ENCODE measurements around the gene LILRB2. TPM values are rescaled to one million over a fixed set of nuclear protein-coding genes. Genes with fewer than 3 reads are reported as not detected.

The LILRB2 gene
- total and polyA plus RNA-seq, 8 donors: 0.87 to 2.2 (median 1.2) TPM; not detected in 1

Small RNAs within 50 kb of the gene (small RNA-seq; reads per million reads assigned to genes)
- 0 reads per million in 4 donors for gene AC245884.12
- gene MIR4752: 0 reads per million in 4 donors
- 0 reads per million in 4 donors for gene RNU6-1307P

Other genes starting within 250 kb of the LILRB2 start
- not detected for gene VSTM1, start 217.2 kb downstream of the LILRB2 start, total RNA-seq
- gene VSTM1, start 217.2 kb downstream of the LILRB2 start, polyA plus RNA-seq: not detected
- gene TARM1, start 199.7 kb downstream of the LILRB2 start, total RNA-seq: not detected
- gene TARM1, start 199.7 kb downstream of the LILRB2 start, polyA plus RNA-seq: not detected
- gene OSCAR, start 180.3 kb downstream of the LILRB2 start, total RNA-seq: 1 to 10 TPM in 1 of 5 donors, under 1 TPM in 1, not detected in 3; 0.45 to 2.6 TPM
- under 1 TPM in 2 of 3 donors, not detected in 1; 0.81 to 0.95 TPM for gene OSCAR, start 180.3 kb downstream of the LILRB2 start, polyA plus RNA-seq
- 100 to 1,000 TPM in 1 of 5 donors, 10 to 100 TPM in 1, 1 to 10 TPM in 2, not detected in 1; 7.0 to 401 (median 16.2) TPM for gene NDUFA3, start 178.3 kb downstream of the LILRB2 start, total RNA-seq
- gene NDUFA3, start 178.3 kb downstream of the LILRB2 start, polyA plus RNA-seq: 100 to 1,000 TPM; 253 to 356 (median 281) TPM
- gene TFPT, start 165.5 kb downstream of the LILRB2 start, total RNA-seq: 10 to 100 TPM in 1 of 5 donors, 1 to 10 TPM in 2, under 1 TPM in 1, not detected in 1; 0.45 to 10.9 (median 4.8) TPM
- 10 to 100 TPM; 22.9 to 31.8 (median 23.1) TPM for gene TFPT, start 165.5 kb downstream of the LILRB2 start, polyA plus RNA-seq
- gene PRPF31, start 165.4 kb downstream of the LILRB2 start, total RNA-seq: 10 to 100 TPM; 22.8 to 98.2 (median 27.8) TPM
- gene PRPF31, start 165.4 kb downstream of the LILRB2 start, polyA plus RNA-seq: 10 to 100 TPM; 46.3 to 53.1 (median 46.3) TPM
- 100 to 1,000 TPM in 1 of 5 donors, 10 to 100 TPM in 4; 11.2 to 100 (median 36.2) TPM for gene CNOT3, start 143.3 kb downstream of the LILRB2 start, total RNA-seq
- gene CNOT3, start 143.3 kb downstream of the LILRB2 start, polyA plus RNA-seq: 10 to 100 TPM; 18.2 to 40.5 (median 22.3) TPM
- 10 to 100 TPM in 2 of 5 donors, 1 to 10 TPM in 1, not detected in 2; 4.2 to 35.6 (median 21.0) TPM for gene LENG1, start 121.4 kb downstream of the LILRB2 start, total RNA-seq
- 10 to 100 TPM in 1 of 3 donors, 1 to 10 TPM in 2; 8.2 to 12.0 (median 8.6) TPM for gene LENG1, start 121.4 kb downstream of the LILRB2 start, polyA plus RNA-seq
- 10 to 100 TPM; 28.0 to 99.5 (median 47.1) TPM for gene TMC4, start 108.0 kb downstream of the LILRB2 start, total RNA-seq
- gene TMC4, start 108.0 kb downstream of the LILRB2 start, polyA plus RNA-seq: 10 to 100 TPM; 33.4 to 49.8 (median 39.3) TPM
- gene MBOAT7, start 91.5 kb downstream of the LILRB2 start, total RNA-seq: 1,000 to 10,000 TPM in 1 of 5 donors, 100 to 1,000 TPM in 1, 10 to 100 TPM in 3; 22.0 to 1,215 (median 95.1) TPM
- gene MBOAT7, start 91.5 kb downstream of the LILRB2 start, polyA plus RNA-seq: 10 to 100 TPM; 14.1 to 20.6 (median 19.1) TPM
- 100 to 1,000 TPM in 1 of 5 donors, 10 to 100 TPM in 4; 25.5 to 147 (median 34.5) TPM for gene TSEN34, start 89.8 kb downstream of the LILRB2 start, total RNA-seq
- 10 to 100 TPM; 35.3 to 54.1 (median 45.1) TPM for gene TSEN34, start 89.8 kb downstream of the LILRB2 start, polyA plus RNA-seq
- gene RPS9, start 80.3 kb downstream of the LILRB2 start, total RNA-seq: 1,000 to 10,000 TPM in 4 of 5 donors, 100 to 1,000 TPM in 1; 634 to 2,012 (median 1,471) TPM
- gene RPS9, start 80.3 kb downstream of the LILRB2 start, polyA plus RNA-seq: 1,000 to 10,000 TPM; 4,159 to 5,346 (median 4,356) TPM
- 10 to 100 TPM in 1 of 5 donors, 1 to 10 TPM in 2, under 1 TPM in 1, not detected in 1; 0.89 to 74.7 (median 2.4) TPM for gene LILRB3, start 58.1 kb downstream of the LILRB2 start, total RNA-seq
- gene LILRB3, start 58.1 kb downstream of the LILRB2 start, polyA plus RNA-seq: 1 to 10 TPM; 1.7 to 3.0 (median 2.5) TPM
- gene LILRA6, start 38.3 kb downstream of the LILRB2 start, total RNA-seq: 1 to 10 TPM in 2 of 5 donors, under 1 TPM in 2, not detected in 1; 0.37 to 3.8 (median 1.4) TPM
- 1 to 10 TPM in 1 of 3 donors, under 1 TPM in 2; 0.20 to 1.8 (median 0.81) TPM for gene LILRA6, start 38.3 kb downstream of the LILRB2 start, polyA plus RNA-seq
- gene LILRB5, start 23.8 kb downstream of the LILRB2 start, total RNA-seq: 10 to 100 TPM in 1 of 5 donors, 1 to 10 TPM in 3, not detected in 1; 2.8 to 40.8 (median 5.0) TPM
- gene LILRB5, start 23.8 kb downstream of the LILRB2 start, polyA plus RNA-seq: 1 to 10 TPM in 2 of 3 donors, under 1 TPM in 1; 0.28 to 3.4 (median 3.0) TPM
- 1 to 10 TPM in 3 of 5 donors, not detected in 2; 2.6 to 8.5 (median 2.9) TPM for gene LILRA5, start 32.1 kb upstream of the LILRB2 start, total RNA-seq
- 1 to 10 TPM; 1.1 to 2.9 (median 1.2) TPM for gene LILRA5, start 32.1 kb upstream of the LILRB2 start, polyA plus RNA-seq
- not detected for gene LILRA4, start 58.1 kb upstream of the LILRB2 start, total RNA-seq
- not detected for gene LILRA4, start 58.1 kb upstream of the LILRB2 start, polyA plus RNA-seq
- gene LAIR1, start 83.8 kb upstream of the LILRB2 start, total RNA-seq: 1 to 10 TPM in 4 of 5 donors, under 1 TPM in 1; 0.87 to 9.1 (median 1.3) TPM
- 1 to 10 TPM; 4.1 to 6.1 (median 5.4) TPM for gene LAIR1, start 83.8 kb upstream of the LILRB2 start, polyA plus RNA-seq
- gene TTYH1, start 134.4 kb upstream of the LILRB2 start, total RNA-seq: 10 to 100 TPM in 1 of 5 donors, 1 to 10 TPM in 2, not detected in 2; 2.3 to 12.9 (median 7.0) TPM
- 1 to 10 TPM in 1 of 3 donors, under 1 TPM in 1, not detected in 1; 0.12 to 1.4 TPM for gene TTYH1, start 134.4 kb upstream of the LILRB2 start, polyA plus RNA-seq
- gene LENG8, start 168.1 kb upstream of the LILRB2 start, total RNA-seq: 100 to 1,000 TPM in 4 of 5 donors, 10 to 100 TPM in 1; 61.3 to 464 (median 222) TPM
- gene LENG8, start 168.1 kb upstream of the LILRB2 start, polyA plus RNA-seq: 10 to 100 TPM; 37.4 to 99.0 (median 89.0) TPM
- gene LENG9, start 182.7 kb upstream of the LILRB2 start, total RNA-seq: 10 to 100 TPM in 2 of 5 donors, 1 to 10 TPM in 3; 1.3 to 14.5 (median 3.5) TPM
- 1 to 10 TPM; 6.9 to 7.8 (median 7.3) TPM for gene LENG9, start 182.7 kb upstream of the LILRB2 start, polyA plus RNA-seq
- gene CDC42EP5, start 192.2 kb upstream of the LILRB2 start, total RNA-seq: 100 to 1,000 TPM in 1 of 5 donors, 10 to 100 TPM in 2, under 1 TPM in 1, not detected in 1; 0.89 to 699 (median 32.8) TPM
- 10 to 100 TPM; 24.8 to 48.6 (median 28.3) TPM for gene CDC42EP5, start 192.2 kb upstream of the LILRB2 start, polyA plus RNA-seq
- not detected for gene LAIR2, start 221.7 kb upstream of the LILRB2 start, total RNA-seq
- gene LAIR2, start 221.7 kb upstream of the LILRB2 start, polyA plus RNA-seq: under 1 TPM in 1 of 3 donors, not detected in 2; 0.30 TPM

Data from stomach (tissue), 8 donors.